CD14-positive monocyte (primary cell): ENCODE measurements around the gene NUAK1. TPM values are rescaled to one million over a fixed set of nuclear protein-coding genes. Genes with fewer than 3 reads are reported as not detected.

ENCODE experiments used
- DNase-seq, 3 donors: peaks; one replicate each; pipeline ENCODE4 v3.0.0-alpha.2; 2011 to 2022
- H2AFZ ChIP-seq: 2 replicates; pipeline ENCODE4 v1.6.0; 2012; ENCODE audit warnings: mild to moderate bottlenecking, low read depth, low read length, inconsistent platforms; ENCODE audit not compliant: insufficient read depth, poor library complexity, severe bottlenecking
- H3K27ac ChIP-seq, 2 donors: 1 replicate in 1 of 2; 2 replicates in 1 of 2; pipeline ENCODE4 v1.5.1; 2012 to 2013; ENCODE audit warnings: low read length in 2 of 2, control low read depth in 1 of 2, inconsistent platforms in 1 of 2, low read depth in 1 of 2, mild to moderate bottlenecking in 1 of 2
- H3K27me3 ChIP-seq, 2 donors: one replicate each; pipeline versions ENCODE4 v1.6.0 to v1.6.1; 2011 to 2013; ENCODE audit warnings: low read length in 2 of 2; ENCODE audit not compliant: control insufficient read depth in 2 of 2, insufficient read depth in 2 of 2
- H3K36me3 ChIP-seq, 2 donors: replicated peaks in 1 of 2; 1 replicate in 1 of 2; 2 replicates in 1 of 2; pipeline versions ENCODE4 v1.5.1 to v1.6.1; 2012 to 2013; ENCODE audit warnings: low read length in 2 of 2, control low read depth in 1 of 2, inconsistent platforms in 1 of 2, mild to moderate bottlenecking in 1 of 2; ENCODE audit not compliant: insufficient read depth in 2 of 2, control insufficient read depth in 1 of 2
- H3K4me1 ChIP-seq, 2 donors: 1 replicate in 1 of 2; 2 replicates in 1 of 2; pipeline versions ENCODE4 v1.5.1 to v1.6.1; 2012 to 2013; ENCODE audit warnings: low read length in 2 of 2, control low read depth in 1 of 2, inconsistent platforms in 1 of 2, mild to moderate bottlenecking in 1 of 2, moderate library complexity in 1 of 2; ENCODE audit not compliant: insufficient read depth in 2 of 2, control insufficient read depth in 1 of 2
- H3K4me2 ChIP-seq: replicated peaks from 2 replicates; pipeline ENCODE3; 2012; ENCODE audit warnings: low read length, moderate library complexity, mild to moderate bottlenecking; ENCODE audit not compliant: poor library complexity, severe bottlenecking; ENCODE audit errors: extremely low read depth
- H3K4me3 ChIP-seq, 3 experiments: fragments of 200-600 bp in 1 of 3; sonication (generic) in 1 of 3; replicated peaks in 1 of 3; 1 replicate in 2 of 3; 2 replicates in 1 of 3; pipeline ENCODE4 v1.5.1; 2011 to 2013; ENCODE audit warnings: low read length in 3 of 3, mild to moderate bottlenecking in 3 of 3, control low read depth in 2 of 3, low read depth in 2 of 3, inconsistent platforms in 1 of 3, moderate library complexity in 1 of 3
- H3K79me2 ChIP-seq: 2 replicates; pipeline ENCODE4 v1.6.0; 2012; ENCODE audit warnings: mild to moderate bottlenecking, control low read depth, inconsistent platforms, low read length, moderate library complexity; ENCODE audit not compliant: insufficient read depth
- H3K9ac ChIP-seq: 2 replicates; pipeline ENCODE4 v1.6.0; 2017; ENCODE audit warnings: low read length, mild to moderate bottlenecking; ENCODE audit not compliant: insufficient read depth, poor library complexity, severe bottlenecking
- H3K9me3 ChIP-seq, 2 donors: replicated peaks in 1 of 2; 1 replicate in 1 of 2; 2 replicates in 1 of 2; pipeline versions ENCODE4 v1.5.1 to v1.6.1; 2012 to 2013; ENCODE audit warnings: low read length in 2 of 2, control low read depth in 1 of 2; ENCODE audit not compliant: control insufficient read depth in 1 of 2, insufficient read depth in 1 of 2
- H4K20me1 ChIP-seq: 2 replicates; pipeline ENCODE4 v1.6.0; 2012; ENCODE audit warnings: mild to moderate bottlenecking, low read length, control low read depth, moderate library complexity; ENCODE audit not compliant: insufficient read depth
- H3K27ac Mint-ChIP-seq, 7 donors: one replicate each; pipeline ENCODE4 v1.8.0; 2020; ENCODE audit warnings: mild to moderate bottlenecking in 7 of 7, mixed read lengths in 7 of 7, moderate library complexity in 6 of 7, inconsistent platforms in 2 of 7
- H3K27me3 Mint-ChIP-seq, 3 donors: one replicate each; pipeline ENCODE4 v1.8.0; 2021 to 2022; ENCODE audit warnings: low read depth in 3 of 3, mild to moderate bottlenecking in 3 of 3, mixed read lengths in 3 of 3, moderate library complexity in 3 of 3, inconsistent platforms in 1 of 3
- H3K36me3 Mint-ChIP-seq, 2 donors: one replicate each; pipeline ENCODE4 v1.8.0; 2020; ENCODE audit warnings: mixed read lengths in 2 of 2, inconsistent platforms in 1 of 2, mild to moderate bottlenecking in 1 of 2
- H3K4me1 Mint-ChIP-seq: one replicate; pipeline ENCODE4 v1.8.0; 2020; ENCODE audit warnings: mild to moderate bottlenecking, mixed read lengths
- H3K4me3 Mint-ChIP-seq, 2 donors: one replicate each; pipeline ENCODE4 v1.8.0; 2020; ENCODE audit warnings: mild to moderate bottlenecking in 2 of 2, mixed read lengths in 2 of 2, moderate library complexity in 1 of 2
- H3K9me3 Mint-ChIP-seq, 7 donors: one replicate each; pipeline ENCODE4 v1.8.0; 2020 to 2022; ENCODE audit warnings: mixed read lengths in 7 of 7, mild to moderate bottlenecking in 6 of 7, moderate library complexity in 6 of 7, inconsistent platforms in 2 of 7
- CTCF ChIP-seq: fragments of 200-600 bp; IDR thresholded peaks from one replicate; pipeline ENCODE4 v1.8.0; 2022; ENCODE audit warnings: antibody characterized with exemption, mild to moderate bottlenecking
- WGBS: methylation state at CpG from one replicate; pipeline ENCODE4 v1.1.5; 2013; ENCODE audit warnings: missing lambda C conversion rate; ENCODE audit not compliant: insufficient coverage; 5-methylcytosine and 5-hydroxymethylcytosine counted together
- intact Hi-C, 2 donors: fragments of 100-400 bp; cut with micrococcal nuclease; formaldehyde crosslinking; loops; one replicate each; pipeline versions ENCODE4 v1.15.0 to v1.15.1; 2023
- polyA plus RNA-seq, 3 donors: library from polyadenylated mRNA; depleted of rRNA in 1 of 3; unstranded in 2 of 3; stranded (reverse) in 1 of 3; fragments of 300-500 nt in 2 of 3; fragments of >200 nt in 1 of 3; fragmentation: Illumina TruSeq in 2 of 3; gene quantifications; 1 replicate in 2 of 3; 2 replicates in 1 of 3; pipeline ENCODE4 v1.2.3, GENCODE V29; 2012 to 2021

The NUAK1 gene
- polyA plus RNA-seq, 3 donors: not detected

GRCh38 chr12:106064721-106065021 lies 74.1 kb downstream of the NUAK1 start:
- peaks cover 0 to 15% (median 8%) of the 10 kb centered on the region in 7 donors for H3K9me3 Mint-ChIP-seq
- intact Hi-C loops: no loop called here
- peaks cover 2 to 7% (median 5%) of the 10 kb centered on the region in 3 donors for H3K27me3 Mint-ChIP-seq
- no peaks in the 10 kb centered on the region for H3K4me1 Mint-ChIP-seq
- H3K4me3 Mint-ChIP-seq: no peak overlapping the region
- H3K4me3 ChIP-seq: no peak overlapping the region
- H3K27me3 ChIP-seq: no peaks in the 10 kb centered on the region
- no peaks in the 10 kb centered on the region for H3K79me2 ChIP-seq
- no peaks in the 10 kb centered on the region for H4K20me1 ChIP-seq
- no peak overlapping the region for H3K27ac Mint-ChIP-seq
- no peak for DNase-seq
- peaks cover 0 to 12% of the 10 kb centered on the region in 2 donors for H3K9me3 ChIP-seq
- no peaks in the 10 kb centered on the region for H3K4me1 ChIP-seq
- H3K27ac ChIP-seq: no peak overlapping the region
- H3K9ac ChIP-seq: no peak overlapping the region
- no CpG with 5 or more reads among the region's 2 CpGs for WGBS
- H2AFZ ChIP-seq: no peak overlapping the region
- H3K36me3 ChIP-seq: no peaks in the 10 kb centered on the region
- TF ChIP-seq CTCF: no peak
- H3K4me2 ChIP-seq: no peak overlapping the region
- H3K36me3 Mint-ChIP-seq: no peaks in the 10 kb centered on the region

GRCh38 chr12:106063826-106064720 lies 74.7 kb downstream of the NUAK1 start:
- H3K27ac Mint-ChIP-seq: no peak overlapping the region
- H3K79me2 ChIP-seq: no peaks in the 10 kb centered on the region
- H3K27ac ChIP-seq: no peak overlapping the region
- H3K27me3 ChIP-seq: no peaks in the 10 kb centered on the region
- H3K4me1 ChIP-seq: no peaks in the 10 kb centered on the region
- TF ChIP-seq CTCF: no peak
- H3K9ac ChIP-seq: no peak overlapping the region
- no peak for DNase-seq
- peaks cover 0 to 15% (median 8%) of the 10 kb centered on the region in 7 donors for H3K9me3 Mint-ChIP-seq
- peaks cover 2 to 7% (median 5%) of the 10 kb centered on the region in 3 donors for H3K27me3 Mint-ChIP-seq
- no peak overlapping the region for H3K4me2 ChIP-seq
- no peaks in the 10 kb centered on the region for H3K36me3 Mint-ChIP-seq
- no peak overlapping the region for H3K4me3 Mint-ChIP-seq
- H4K20me1 ChIP-seq: no peaks in the 10 kb centered on the region
- H2AFZ ChIP-seq: no peak overlapping the region
- H3K9me3 ChIP-seq: peaks cover 0 to 12% of the 10 kb centered on the region in 2 donors
- H3K36me3 ChIP-seq: no peaks in the 10 kb centered on the region
- 78% methylated on average over 3 of the region's 7 CpGs for WGBS
- intact Hi-C loops: no loop called here
- H3K4me1 Mint-ChIP-seq: no peaks in the 10 kb centered on the region
- no peak overlapping the region for H3K4me3 ChIP-seq
